ENCODE measurements around the gene SRGAP1. TPM values are rescaled to one million over a fixed set of nuclear protein-coding genes. Genes with fewer than 3 reads are reported as not detected.

Gene SRGAP1
- total RNA-seq, 1 experiment from 2014 or later = 6.2 TPM

GRCh38 chr12:63982604-63983295, 138.2 kb downstream of the SRGAP1 start:
- no peaks in the 10 kb centered on the region for H3K9me3 ChIP-seq (replicated peaks)
- H3K27me3 ChIP-seq = no peaks in the 10 kb centered on the region
- no peak overlapping the region for H3K4me3 ChIP-seq
- H3K36me3 ChIP-seq = no peaks in the 10 kb centered on the region; the same call in 1 of the 2 replicates
- DNase-seq = no peak
- H3K27ac ChIP-seq = no peak overlapping the region
- H3K4me1 ChIP-seq = no peaks in the 10 kb centered on the region

- no peak for DNase-seq
- Histone ChIP-seq H3K27me3 (no peaks in the 10 kb centered on the region), H3K36me3 (no peaks in the 10 kb centered on the region; the same call in 1 of the 2 replicates), H3K27ac (no peak overlapping the region), H3K4me3 (no peak overlapping the region), H3K4me1 (peaks cover 9% of the 10 kb centered on the region; the same call in 1 of the 2 replicates), H3K9me3 (replicated peaks) (no peaks in the 10 kb centered on the region)
These were observed 141.0 kb downstream of the SRGAP1 start for GRCh38 chr12:63985456-63985855.

GRCh38 chr12:63985945-63986344, 141.4 kb downstream of the SRGAP1 start:
- Histone ChIP-seq H3K27ac (no peak overlapping the region), H3K4me1 (peaks cover 9% of the 10 kb centered on the region; the same call in 1 of the 2 replicates), H3K4me3 (no peak overlapping the region), H3K27me3 (no peaks in the 10 kb centered on the region), H3K36me3 (no peaks in the 10 kb centered on the region; the same call in 1 of the 2 replicates), H3K9me3 (replicated peaks) (no peaks in the 10 kb centered on the region)
- DNase-seq = no peak

- H3K4me1 ChIP-seq = peaks cover 9% of the 10 kb centered on the region; the same call in 1 of the 2 replicates
- no peaks in the 10 kb centered on the region for H3K27me3 ChIP-seq
- H3K27ac ChIP-seq = no peak overlapping the region
- no peak overlapping the region for H3K4me3 ChIP-seq
- H3K9me3 ChIP-seq (replicated peaks) = no peaks in the 10 kb centered on the region
- 0 out of 2 replicates have a peak, but pooled peaks cover 4% of the 10 kb centered on the region for H3K36me3 ChIP-seq
- DNase-seq = peak; percentile 22 to 50
These were observed 144.9 kb downstream of the SRGAP1 start for GRCh38 chr12:63989301-63989845.

- 0 out of 2 replicates have a peak, but pooled peaks cover 4% of the 10 kb centered on the region for H3K36me3 ChIP-seq
- H3K4me3 ChIP-seq = no peak overlapping the region
- H3K27me3 ChIP-seq = no peaks in the 10 kb centered on the region
- no peak overlapping the region for H3K27ac ChIP-seq
- H3K9me3 ChIP-seq (replicated peaks) = no peaks in the 10 kb centered on the region
- DNase-seq = no peak
- H3K4me1 ChIP-seq = peaks cover 9% of the 10 kb centered on the region; the same call in 1 of the 2 replicates
These were observed 146.5 kb downstream of the SRGAP1 start for GRCh38 chr12:63990828-63991547.

- peaks cover 11% of the 10 kb centered on the region; the same call in 1 of the 2 replicates for H3K36me3 ChIP-seq
- no peak overlapping the region for H3K27ac ChIP-seq
- H3K4me3 ChIP-seq = no peak overlapping the region
- no peaks in the 10 kb centered on the region for H3K9me3 ChIP-seq (replicated peaks)
- no peak for DNase-seq
- no peaks in the 10 kb centered on the region for H3K27me3 ChIP-seq
- peaks cover 3% of the 10 kb centered on the region; the same call in 1 of the 2 replicates for H3K4me1 ChIP-seq
These were observed 150.2 kb downstream of the SRGAP1 start for GRCh38 chr12:63994704-63995103.

- H3K9me3 ChIP-seq (replicated peaks) = no peaks in the 10 kb centered on the region
- H3K4me1 ChIP-seq = no peaks in the 10 kb centered on the region
- peaks cover 11% of the 10 kb centered on the region; the same call in 1 of the 2 replicates for H3K36me3 ChIP-seq
- no peak overlapping the region for H3K4me3 ChIP-seq
- H3K27me3 ChIP-seq = no peaks in the 10 kb centered on the region
- H3K27ac ChIP-seq = no peak overlapping the region
- DNase-seq = peak in 1 of 2 experiments; percentile 14
These were observed 151.0 kb downstream of the SRGAP1 start for GRCh38 chr12:63995512-63995911.

GRCh38 chr12:63996556-63996955, 152.1 kb downstream of the SRGAP1 start:
- Histone ChIP-seq H3K27me3 (no peaks in the 10 kb centered on the region), H3K36me3 (peaks cover 11% of the 10 kb centered on the region; the same call in 1 of the 2 replicates), H3K27ac (no peak overlapping the region), H3K4me3 (no peak overlapping the region), H3K4me1 (no peaks in the 10 kb centered on the region), H3K9me3 (replicated peaks) (no peaks in the 10 kb centered on the region)
- no peak for DNase-seq

GRCh38 chr12:63997198-63997597, 152.7 kb downstream of the SRGAP1 start:
- Histone ChIP-seq H3K4me1 (no peaks in the 10 kb centered on the region), H3K27me3 (no peaks in the 10 kb centered on the region), H3K36me3 (peaks cover 11% of the 10 kb centered on the region; the same call in 1 of the 2 replicates), H3K9me3 (replicated peaks) (no peaks in the 10 kb centered on the region), H3K27ac (no peak overlapping the region), H3K4me3 (no peak overlapping the region)
- DNase-seq = no peak

- Histone ChIP-seq H3K27me3 (no peaks in the 10 kb centered on the region), H3K36me3 (peaks cover 7% of the 10 kb centered on the region; the same call in 1 of the 2 replicates), H3K4me3 (no peak overlapping the region), H3K4me1 (no peaks in the 10 kb centered on the region), H3K9me3 (replicated peaks) (no peaks in the 10 kb centered on the region), H3K27ac (no peak overlapping the region)
- no peak for DNase-seq
These were observed 154.1 kb downstream of the SRGAP1 start for GRCh38 chr12:63998584-63998983.

- no peaks in the 10 kb centered on the region for H3K9me3 ChIP-seq (replicated peaks)
These were observed 155.4 kb downstream of the SRGAP1 start for GRCh38 chr12:63999853-64000252.

GRCh38 chr12:64001439-64001838, 156.9 kb downstream of the SRGAP1 start:
- H3K27ac ChIP-seq = no peak overlapping the region
- no peak for DNase-seq
- peaks cover 7% of the 10 kb centered on the region; the same call in 1 of the 2 replicates for H3K36me3 ChIP-seq
- H3K27me3 ChIP-seq = no peaks in the 10 kb centered on the region
- H3K9me3 ChIP-seq (replicated peaks) = no peaks in the 10 kb centered on the region
- H3K4me1 ChIP-seq = peaks cover 9% of the 10 kb centered on the region
- H3K4me3 ChIP-seq = no peak overlapping the region

More at GRCh38 chr12:63999853-64000252, 155.4 kb downstream of the SRGAP1 start:
- no peak for DNase-seq
- H3K36me3 ChIP-seq = peaks cover 7% of the 10 kb centered on the region; the same call in 1 of the 2 replicates
- H3K4me1 ChIP-seq = no peaks in the 10 kb centered on the region
- H3K27ac ChIP-seq = no peak overlapping the region
- no peak overlapping the region for H3K4me3 ChIP-seq
- H3K27me3 ChIP-seq = no peaks in the 10 kb centered on the region

GRCh38 chr12:64004641-64005040, 160.1 kb downstream of the SRGAP1 start:
- Histone ChIP-seq H3K27me3 (no peaks in the 10 kb centered on the region), H3K27ac (no peak overlapping the region), H3K4me1 (peaks cover 20% of the 10 kb centered on the region), H3K4me3 (no peak overlapping the region), H3K9me3 (replicated peaks) (no peaks in the 10 kb centered on the region), H3K36me3 (no peaks in the 10 kb centered on the region)
- DNase-seq = no peak

- H3K36me3 ChIP-seq = no peaks in the 10 kb centered on the region
- no peaks in the 10 kb centered on the region for H3K9me3 ChIP-seq (replicated peaks)
- peaks cover 20% of the 10 kb centered on the region for H3K4me1 ChIP-seq
- peak overlapping the region; percentile 44 for H3K27ac ChIP-seq
- H3K4me3 ChIP-seq = no peak overlapping the region
- no peaks in the 10 kb centered on the region for H3K27me3 ChIP-seq
- peak; percentile 71 to 78 for DNase-seq
These were observed 161.8 kb downstream of the SRGAP1 start for GRCh38 chr12:64006211-64006825.
